Measurements from ENCODE around the gene SEPTIN5. TPM values are rescaled to one million over a fixed set of nuclear protein-coding genes. Genes with fewer than 3 reads are reported as not detected.

Gene SEPTIN5
- total RNA-seq, 1 donor from 2014 or later = 3.9 TPM

- no peak overlapping the region for H3K4me3 ChIP-seq (ENCODE audit: low read depth, low read length)
- no peak for DNase-seq (ENCODE audit: low read depth)
- TF ChIP-seq CTCF (conservative IDR thresholded peaks at IDR 0.05; ENCODE audit: low read depth, low read length) = no peak
These were observed 24.6 kb downstream of the SEPTIN5 start for GRCh38 chr22:19738664-19739447.

- no peak overlapping the region for H3K4me3 ChIP-seq (ENCODE audit: low read depth, low read length)
- no peak for DNase-seq (ENCODE audit: low read depth)
- TF ChIP-seq CTCF (conservative IDR thresholded peaks at IDR 0.05; ENCODE audit: low read depth, low read length) = no peak
These were observed 25.2 kb downstream of the SEPTIN5 start for GRCh38 chr22:19739448-19739895.

- no peak overlapping the region for H3K4me3 ChIP-seq (ENCODE audit: low read depth, low read length)
- TF ChIP-seq CTCF (conservative IDR thresholded peaks at IDR 0.05; ENCODE audit: low read depth, low read length) = no peak
- no peak for DNase-seq (ENCODE audit: low read depth)
These were observed 25.7 kb downstream of the SEPTIN5 start for GRCh38 chr22:19739911-19740449.

GRCh38 chr22:19740586-19740985 is 26.3 kb downstream of the SEPTIN5 start:
- TF ChIP-seq CTCF (conservative IDR thresholded peaks at IDR 0.05; ENCODE audit: low read depth, low read length) = no peak
- H3K4me3 ChIP-seq (ENCODE audit: low read depth, low read length) = no peak overlapping the region
- no peak for DNase-seq (ENCODE audit: low read depth)

GRCh38 chr22:19741053-19741452 is 26.8 kb downstream of the SEPTIN5 start:
- no peak for TF ChIP-seq CTCF (conservative IDR thresholded peaks at IDR 0.05; ENCODE audit: low read depth, low read length)
- no peak for DNase-seq (ENCODE audit: low read depth)
- no peak overlapping the region for H3K4me3 ChIP-seq (ENCODE audit: low read depth, low read length)

- no peak overlapping the region for H3K4me3 ChIP-seq (ENCODE audit: low read depth, low read length)
- TF ChIP-seq CTCF (conservative IDR thresholded peaks at IDR 0.05; ENCODE audit: low read depth, low read length) = no peak
- DNase-seq (ENCODE audit: low read depth) = no peak
These were observed 28.1 kb downstream of the SEPTIN5 start for GRCh38 chr22:19742160-19743066.
